K562 (cell line): ENCODE results near the gene CSDE1.

Experiments used
- ARHGAP35 ChIP-seq: fragments of 450-650 bp; IDR thresholded peaks from 2 replicates; pipeline ENCODE4 v1.6.1; 2018; ENCODE audit not compliant: partially characterized antibody
- ATF2 ChIP-seq: sonication (generic); formaldehyde crosslinking; IDR thresholded peaks from 2 replicates; pipeline ENCODE4 v1.8.1; 2022; ENCODE audit warnings: missing genetic modification reagents
- BMI1 ChIP-seq: fragments of 150-350 bp; IDR thresholded peaks from 2 replicates; pipeline ENCODE4 v1.6.1; 2014; ENCODE audit warnings: low read length
- BRCA1 ChIP-seq, 2 experiments: fragments of 450-650 bp in 1 of 2; sonication (generic) in 1 of 2; formaldehyde crosslinking in 1 of 2; IDR thresholded peaks; 2 replicates each; pipeline versions ENCODE4 v1.5.0 to v1.6.1; 2017 to 2020; ENCODE audit warnings: mild to moderate bottlenecking in 1 of 2, missing genetic modification reagents in 1 of 2
- CC2D1A ChIP-seq: fragments of 450-650 bp; IDR thresholded peaks from 2 replicates; pipeline ENCODE4 v1.6.1; 2017; ENCODE audit warnings: mild to moderate bottlenecking
- E2F1 ChIP-seq: sonication (generic); formaldehyde crosslinking; IDR thresholded peaks from 2 replicates; pipeline ENCODE4 v1.8.1; 2023; ENCODE audit warnings: mild to moderate bottlenecking, missing genetic modification reagents, moderate library complexity
- FOXP1 ChIP-seq: sonication (generic); formaldehyde crosslinking; IDR thresholded peaks from 2 replicates; pipeline ENCODE4 v1.8.0; 2022; ENCODE audit warnings: mild to moderate bottlenecking, missing genetic modification reagents
- PHF8 ChIP-seq: fragments of 200-600 bp; sonication (generic); IDR thresholded peaks from 2 replicates; pipeline ENCODE4 v1.6.1; 2012; ENCODE audit warnings: mixed run types, mild to moderate bottlenecking, inconsistent platforms, low read length, moderate library complexity, borderline replicate concordance
- RAD51 ChIP-seq: fragments of 450-650 bp; IDR thresholded peaks from 2 replicates; pipeline ENCODE4 v1.7.1; 2016; ENCODE audit warnings: low read depth, mild to moderate bottlenecking, borderline replicate concordance
- SMAD3 ChIP-seq: fragments of 450-650 bp; formaldehyde crosslinking; conservative IDR thresholded peaks from 2 replicates; pipeline ENCODE4 v1.4.0; 2020; ENCODE audit warnings: mild to moderate bottlenecking
- SPI1 ChIP-seq: IDR thresholded peaks from 2 replicates; pipeline ENCODE4 v1.6.1; 2011; ENCODE audit warnings: low read depth, low read length, control low read depth, borderline replicate concordance
- THRA ChIP-seq: fragments of 450-650 bp; IDR thresholded peaks from 2 replicates; pipeline ENCODE4 v1.6.1; 2017; ENCODE audit warnings: mild to moderate bottlenecking, moderate library complexity
- YY1 ChIP-seq, 3 experiments: IDR thresholded peaks; 2 replicates each; pipeline ENCODE4 v1.6.1; 2011; ENCODE audit warnings: low read length in 2 of 3, mild to moderate bottlenecking in 2 of 3, moderate library complexity in 2 of 3, borderline replicate concordance in 1 of 3, control low read depth in 1 of 3, low read depth in 1 of 3; ENCODE audit not compliant: insufficient read depth in 3 of 3, insufficient replicate concordance in 2 of 3, control insufficient read depth in 1 of 3, insufficient read length in 1 of 3; ENCODE audit errors: extremely low read depth in 1 of 3
- ZNF197 ChIP-seq: fragments of 200-800 bp; sonication (Bioruptor generic); IDR thresholded peaks from 2 replicates; pipeline ENCODE4 v1.6.1; 2016; ENCODE audit warnings: low read depth, missing genetic modification characterization, missing compliant biosample characterization

- TF ChIP-seq CC2D1A, result no peak
- TF ChIP-seq ATF2 (CRISPR knock-in tag), result no peak
- TF ChIP-seq E2F1, result no peak
- no peak for TF ChIP-seq BMI1
- no peak for TF ChIP-seq RAD51
- TF ChIP-seq SPI1, result no peak
- TF ChIP-seq YY1 (IDR thresholded peaks at IDR 0.05; ENCODE audit: borderline replicate concordance in 1 of 3, control insufficient read depth in 1 of 3, extremely low read depth in 1 of 3, insufficient read depth in 3 of 3, insufficient read length in 1 of 3, insufficient replicate concordance in 2 of 3, low read depth in 1 of 3, low read length in 2 of 3), result no peak
- no peak for TF ChIP-seq ARHGAP35
- TF ChIP-seq BRCA1 (IDR thresholded peaks at IDR 0.05), result no peak
- no peak for TF ChIP-seq BRCA1 (CRISPR knock-in tag; IDR thresholded peaks at IDR 0.05)
- no peak for TF ChIP-seq THRA
- no peak for TF ChIP-seq SMAD3 (CRISPR knock-in tag)
- no peak for TF ChIP-seq ZNF197
- TF ChIP-seq PHF8, result no peak
- TF ChIP-seq FOXP1, result no peak
Measured at GRCh38 chr1:114749835-114750234, 7.9 kb downstream of the CSDE1 start.
